ENCODE data around the gene B3GNT9.

DNA sequence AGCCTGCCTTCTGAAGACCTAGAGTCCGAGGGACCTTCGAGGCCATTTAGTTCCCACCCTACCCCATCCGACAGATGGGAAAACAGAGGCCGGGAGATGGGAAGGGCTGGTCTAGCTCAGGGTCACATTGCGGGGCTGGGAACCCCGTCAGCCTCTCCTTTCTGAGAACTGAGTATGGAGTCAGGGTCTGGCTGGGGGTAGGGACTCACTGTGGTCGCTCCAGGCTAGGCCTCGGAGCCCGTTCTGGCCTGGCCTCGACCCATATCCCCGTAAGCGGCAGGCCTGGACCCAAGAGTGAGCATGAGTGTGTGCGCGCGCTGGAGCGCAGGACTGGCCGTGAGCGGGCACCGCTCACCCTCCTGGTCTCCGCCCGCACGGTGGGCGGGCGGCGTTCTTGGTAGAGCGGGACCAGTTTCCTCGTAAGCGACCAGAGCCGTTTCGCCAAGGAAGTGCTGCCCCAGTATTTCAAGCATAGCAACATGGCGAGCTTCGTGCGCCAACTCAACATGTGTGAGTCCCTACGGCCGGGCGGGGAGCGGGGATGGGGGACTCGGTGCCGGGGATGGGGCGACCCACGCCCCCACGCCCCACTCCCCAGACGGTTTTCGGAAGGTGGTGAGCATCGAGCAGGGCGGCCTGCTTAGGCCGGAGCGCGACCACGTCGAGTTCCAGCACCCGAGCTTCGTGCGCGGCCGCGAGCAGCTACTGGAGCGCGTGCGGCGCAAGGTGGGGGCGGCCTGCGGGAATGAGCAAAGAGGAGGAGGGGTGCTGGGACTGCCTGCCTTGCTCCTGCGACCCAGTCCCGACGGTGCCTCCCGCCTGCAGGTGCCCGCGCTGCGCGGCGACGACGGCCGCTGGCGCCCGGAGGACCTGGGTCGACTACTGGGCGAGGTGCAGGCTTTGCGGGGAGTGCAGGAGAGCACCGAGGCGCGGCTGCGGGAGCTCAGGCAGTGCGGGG is 14.6 kb upstream of the B3GNT9 start:
- TF ChIP-seq EZH2 (IDR thresholded peaks at IDR 0.05; ENCODE audit: borderline replicate concordance, low read depth, low read length, poor library complexity, severe bottlenecking): no peak
- TF ChIP-seq, protein P1, sequence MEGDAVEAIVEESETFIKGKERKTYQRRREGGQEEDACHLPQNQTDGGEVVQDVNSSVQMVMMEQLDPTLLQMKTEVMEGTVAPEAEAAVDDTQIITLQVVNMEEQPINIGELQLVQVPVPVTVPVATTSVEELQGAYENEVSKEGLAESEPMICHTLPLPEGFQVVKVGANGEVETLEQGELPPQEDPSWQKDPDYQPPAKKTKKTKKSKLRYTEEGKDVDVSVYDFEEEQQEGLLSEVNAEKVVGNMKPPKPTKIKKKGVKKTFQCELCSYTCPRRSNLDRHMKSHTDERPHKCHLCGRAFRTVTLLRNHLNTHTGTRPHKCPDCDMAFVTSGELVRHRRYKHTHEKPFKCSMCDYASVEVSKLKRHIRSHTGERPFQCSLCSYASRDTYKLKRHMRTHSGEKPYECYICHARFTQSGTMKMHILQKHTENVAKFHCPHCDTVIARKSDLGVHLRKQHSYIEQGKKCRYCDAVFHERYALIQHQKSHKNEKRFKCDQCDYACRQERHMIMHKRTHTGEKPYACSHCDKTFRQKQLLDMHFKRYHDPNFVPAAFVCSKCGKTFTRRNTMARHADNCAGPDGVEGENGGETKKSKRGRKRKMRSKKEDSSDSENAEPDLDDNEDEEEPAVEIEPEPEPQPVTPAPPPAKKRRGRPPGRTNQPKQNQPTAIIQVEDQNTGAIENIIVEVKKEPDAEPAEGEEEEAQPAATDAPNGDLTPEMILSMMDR (conservative IDR thresholded peaks at IDR 0.05; ENCODE audit: low read depth, low read length): no peak

Data from A673 (cell line).